GM21390 (cell line): ENCODE data around the gene NCK1.

Experiments
- ATAC-seq: cut with Tn5 transposase; IDR thresholded peaks from one replicate; pipeline ENCODE4 v1.9.1; 2021; ENCODE audit not compliant: unreplicated experiment

NCK1 gene

GRCh38 chr3:136906725-136907124, 44.7 kb downstream of the NCK1 start:
- ATAC-seq, result no peak

GRCh38 chr3:136908297-136908696, 46.3 kb downstream of the NCK1 start:
- no peak for ATAC-seq

GRCh38 chr3:136909187-136909586, 47.2 kb downstream of the NCK1 start:
- no peak for ATAC-seq

DNA sequence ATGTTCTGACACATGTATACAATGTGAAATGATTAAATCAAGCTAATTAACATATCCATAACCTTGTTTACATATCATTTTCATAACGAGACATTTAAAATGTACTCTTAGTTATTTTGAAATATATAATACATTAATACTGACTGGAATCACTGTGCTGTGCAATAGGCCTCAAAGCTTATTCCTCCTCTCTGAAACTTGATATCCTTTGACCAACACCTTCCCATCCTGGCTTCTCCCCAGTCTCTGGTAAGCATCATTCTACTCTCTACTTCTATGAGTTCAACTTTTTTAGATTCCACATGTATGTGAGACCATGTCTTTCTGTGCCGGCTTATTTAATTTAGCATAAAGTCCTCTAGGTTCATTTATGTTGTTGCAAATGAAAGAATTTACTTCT, 48.7 kb downstream of the NCK1 start:
- ATAC-seq, result no peak

- ATAC-seq, result no peak
These were observed 51.2 kb downstream of the NCK1 start for GRCh38 chr3:136913168-136913567.

DNA sequence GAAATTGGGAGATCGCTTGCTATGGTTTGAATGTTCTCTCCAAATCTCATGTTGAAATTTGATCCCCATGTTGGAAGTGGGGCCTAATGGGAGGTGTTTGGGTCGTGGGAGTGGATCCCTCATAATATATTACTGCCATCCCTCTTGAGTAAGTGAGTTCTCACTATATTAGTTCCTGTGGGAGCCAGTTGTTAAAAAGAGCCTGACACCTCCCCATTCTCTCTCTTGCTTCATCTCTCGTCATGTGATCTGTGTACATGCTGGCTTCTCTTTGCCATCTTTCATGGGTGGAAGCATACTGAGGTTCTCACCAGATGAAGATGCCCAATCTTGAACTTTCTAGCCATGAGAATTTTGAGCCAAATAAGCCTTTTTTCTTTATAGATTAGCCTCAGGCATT, 52.7 kb downstream of the NCK1 start:
- no peak for ATAC-seq

- ATAC-seq, result no peak
These were observed 54.2 kb downstream of the NCK1 start for GRCh38 chr3:136916223-136916622.

DNA sequence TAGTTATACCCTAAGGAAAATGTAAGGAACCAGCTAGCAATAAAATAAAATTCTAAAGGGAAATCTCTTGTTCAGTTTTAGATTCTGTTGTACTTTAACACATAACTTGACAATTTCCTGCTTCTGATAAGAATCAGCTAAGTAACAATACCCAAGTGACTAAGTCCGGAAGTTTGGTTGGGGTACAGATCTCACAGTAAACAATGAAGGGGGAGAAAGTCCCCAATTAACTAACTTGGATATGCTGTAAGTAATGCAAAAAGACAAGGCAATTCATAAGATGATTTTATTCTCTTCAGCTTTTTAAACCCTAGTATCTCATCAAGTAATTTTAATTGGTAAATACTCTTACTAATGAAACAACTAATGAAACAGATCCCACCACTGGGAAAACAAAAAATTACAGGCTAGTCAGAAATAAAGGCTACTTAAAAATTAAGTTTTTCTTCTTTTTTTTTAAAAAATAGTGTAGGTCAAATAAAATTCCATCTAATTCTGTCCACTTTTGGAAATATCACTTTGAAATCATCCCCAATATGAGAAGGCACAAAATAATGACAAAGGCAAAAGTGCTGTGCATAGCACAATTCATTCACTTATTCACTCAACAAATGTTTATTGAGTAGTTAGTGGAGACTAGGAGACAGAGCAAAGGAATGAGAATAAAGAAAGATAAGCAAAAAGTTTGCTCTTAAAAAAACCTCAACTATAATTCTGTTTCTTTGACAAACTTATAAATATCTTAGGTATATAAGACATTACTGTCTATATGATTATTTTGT, 58.0 kb downstream of the NCK1 start:
- ATAC-seq, result no peak

GRCh38 chr3:136920904-136921611, 59.0 kb downstream of the NCK1 start:
- no peak for ATAC-seq

GRCh38 chr3:136925425-136926190, 63.6 kb downstream of the NCK1 start:
- ATAC-seq, result peak; percentile 53

GRCh38 chr3:136928240-136928639, 66.2 kb downstream of the NCK1 start:
- no peak for ATAC-seq

- no peak for ATAC-seq
These were observed 68.1 kb downstream of the NCK1 start for GRCh38 chr3:136929977-136930670.

- ATAC-seq, result no peak
These were observed 69.6 kb downstream of the NCK1 start for GRCh38 chr3:136931606-136932005.

- ATAC-seq, result peak; percentile 49
These were observed 70.5 kb downstream of the NCK1 start for GRCh38 chr3:136932523-136932922.

DNA sequence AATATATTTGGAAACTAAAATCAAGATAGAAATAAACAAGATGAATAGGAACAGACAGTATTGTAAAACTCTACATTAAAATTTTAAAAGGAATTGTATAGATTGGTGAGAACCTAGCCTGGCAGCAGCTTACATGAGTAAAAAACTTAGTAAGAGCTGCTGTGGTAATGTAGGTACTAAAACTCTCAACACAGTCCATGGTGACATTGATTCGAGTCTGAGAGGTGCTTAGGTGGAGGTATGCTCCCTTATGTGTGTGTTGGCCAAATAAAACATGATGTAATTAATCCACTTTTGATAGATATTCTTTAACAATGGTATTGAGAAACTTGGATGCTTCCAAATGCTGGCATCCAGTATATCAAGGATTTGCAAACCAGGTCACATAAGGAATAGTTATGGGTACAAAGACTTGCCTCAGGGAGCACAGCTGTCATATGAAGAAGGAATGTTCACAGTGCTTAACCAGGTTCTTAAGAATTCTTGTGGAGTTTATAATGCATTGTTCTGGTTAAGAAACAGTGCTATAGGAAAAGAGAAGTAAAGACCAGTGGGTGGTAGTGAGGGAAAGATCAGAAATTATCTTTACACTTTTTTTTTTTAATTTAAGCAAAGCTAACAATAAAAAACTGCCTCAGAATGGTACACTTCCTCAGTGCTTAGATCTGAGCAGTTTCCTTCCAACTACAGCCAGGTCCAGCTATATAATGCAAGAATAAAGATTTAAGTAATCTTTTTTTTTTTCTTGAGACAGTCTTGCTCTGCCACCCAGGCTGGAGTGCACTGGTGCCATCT, 71.2 kb downstream of the NCK1 start:
- ATAC-seq, result no peak

- no peak for ATAC-seq
These were observed 75.2 kb downstream of the NCK1 start for GRCh38 chr3:136937175-136937574.

GRCh38 chr3:136937851-136938250, 75.8 kb downstream of the NCK1 start:
- no peak for ATAC-seq

GRCh38 chr3:136938334-136938733, 76.3 kb downstream of the NCK1 start:
- no peak for ATAC-seq

DNA sequence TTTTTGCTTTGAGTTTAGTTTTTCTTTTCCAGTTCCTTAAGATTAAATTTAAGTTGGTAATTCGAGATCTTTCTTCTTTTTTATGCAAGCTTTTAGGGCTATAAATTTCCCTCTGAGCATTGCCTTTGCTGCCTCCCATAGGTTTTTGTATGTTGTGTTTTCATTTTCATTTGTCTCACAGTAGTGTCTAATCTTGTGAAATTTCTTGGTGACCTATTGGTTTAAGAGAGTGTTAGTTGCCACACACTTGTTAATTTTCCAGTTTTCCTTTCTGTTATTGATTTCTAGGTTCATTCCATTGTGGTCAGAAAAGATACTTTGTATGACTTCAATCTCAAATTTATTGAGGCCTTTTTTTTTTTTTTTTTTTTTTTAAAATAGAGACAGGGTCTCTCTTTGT, 77.5 kb downstream of the NCK1 start:
- ATAC-seq, result no peak

DNA sequence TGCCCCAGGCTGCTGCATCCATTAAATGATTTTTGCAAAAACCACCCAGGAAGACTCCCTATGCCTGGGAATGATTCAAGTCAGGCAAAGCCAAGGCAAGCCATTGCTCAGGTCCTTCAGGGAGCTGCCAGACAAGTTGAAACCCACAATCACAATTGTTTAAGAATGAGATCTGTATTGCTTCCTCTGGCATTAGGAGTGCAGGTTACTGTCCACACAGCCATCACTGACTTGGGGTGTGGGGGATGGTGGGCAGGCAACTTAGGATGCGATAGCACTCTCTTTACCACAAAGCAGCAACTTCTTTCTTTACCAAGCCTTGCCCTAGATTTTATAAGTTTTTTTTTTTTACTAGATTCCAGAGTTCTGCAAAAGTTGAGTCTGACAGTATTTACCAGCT, 80.8 kb downstream of the NCK1 start:
- no peak for ATAC-seq
